K562 (cell line): ENCODE measurements around the gene NDOR1. TPM values are rescaled to one million over a fixed set of nuclear protein-coding genes. Genes with fewer than 3 reads are reported as not detected.

Source experiments
- ETV5 ChIP-seq: sonication (generic); formaldehyde crosslinking; IDR thresholded peaks from 2 replicates; pipeline ENCODE4 v1.4.0; 2020; ENCODE audit warnings: low read depth, mild to moderate bottlenecking, missing genetic modification reagents
- FUS ChIP-seq: fragments of 200-400 bp; formaldehyde crosslinking; optimal IDR thresholded peaks from 2 replicates; pipeline ENCODE3; 2017; ENCODE audit warnings: low read depth, low read length
- HDGF ChIP-seq: fragments of 450-650 bp; IDR thresholded peaks from 2 replicates; pipeline ENCODE4 v1.6.1; 2016
- HEY1 ChIP-seq: fragments of 250-450 bp; sonication (Bioruptor Pico); IDR thresholded peaks from 2 replicates; pipeline ENCODE4 v1.5.0; 2020; ENCODE audit warnings: mild to moderate bottlenecking, moderate library complexity, borderline replicate concordance
- HNRNPL ChIP-seq: fragments of 200-400 bp; formaldehyde crosslinking; IDR thresholded peaks from 2 replicates; pipeline ENCODE4 v1.6.1; 2017; ENCODE audit warnings: low read depth, mild to moderate bottlenecking, low read length
- JUN ChIP-seq, 2 experiments: sonication (generic) in 1 of 2; formaldehyde crosslinking in 1 of 2; IDR thresholded peaks; 2 replicates each; pipeline versions ENCODE4 v1.6.1 to v1.8.0; 2012 to 2022; ENCODE audit warnings: borderline replicate concordance in 2 of 2, mild to moderate bottlenecking in 2 of 2, improper control_type of control experiment in 1 of 2, low read depth in 1 of 2, low read length in 1 of 2, missing genetic modification reagents in 1 of 2
- JUNB ChIP-seq: fragments of 450-650 bp; formaldehyde crosslinking; conservative IDR thresholded peaks from 2 replicates; pipeline ENCODE4 v1.4.0; 2020; ENCODE audit warnings: mild to moderate bottlenecking
- MLX ChIP-seq, 2 experiments: fragments of 450-650 bp in 1 of 2; sonication (generic) in 1 of 2; formaldehyde crosslinking; conservative IDR thresholded peaks; 2 replicates each; pipeline versions ENCODE4 v1.4.0 to v1.8.1; 2020 to 2022; ENCODE audit warnings: mild to moderate bottlenecking in 1 of 2, missing genetic modification reagents in 1 of 2
- NR2F6 ChIP-seq: fragments of 450-650 bp; formaldehyde crosslinking; IDR thresholded peaks from 2 replicates; pipeline ENCODE4 v1.4.0; 2020; ENCODE audit warnings: mild to moderate bottlenecking
- PHTF2 ChIP-seq: fragments of 250-450 bp; sonication (Bioruptor Pico); IDR thresholded peaks from 2 replicates; pipeline ENCODE4 v1.5.0; 2021; ENCODE audit warnings: mild to moderate bottlenecking
- REST ChIP-seq, 2 experiments: fragments of 450-650 bp; formaldehyde crosslinking in 1 of 2; IDR thresholded peaks; 2 replicates each; pipeline versions ENCODE4 v1.4.0 to v1.6.1; 2014 to 2020; ENCODE audit warnings: mild to moderate bottlenecking in 2 of 2, borderline replicate concordance in 1 of 2, low read depth in 1 of 2
- SP1 ChIP-seq: sonication (generic); formaldehyde crosslinking; IDR thresholded peaks from 2 replicates; pipeline ENCODE4 v1.8.1; 2022; ENCODE audit warnings: mild to moderate bottlenecking, missing genetic modification reagents
- SRSF7 ChIP-seq: fragments of 200-400 bp; formaldehyde crosslinking; optimal IDR thresholded peaks from 2 replicates; pipeline ENCODE3; 2017; ENCODE audit warnings: mild to moderate bottlenecking, low read depth, low read length
- TEAD1 ChIP-seq, 2 experiments: fragments of 450-650 bp in 1 of 2; sonication (generic) in 1 of 2; formaldehyde crosslinking; IDR thresholded peaks; 2 replicates each; pipeline versions ENCODE4 v1.4.0 to v1.8.0; 2020 to 2022; ENCODE audit warnings: mild to moderate bottlenecking in 2 of 2, missing genetic modification reagents in 1 of 2
- ZBTB9 ChIP-seq: fragments of 450-650 bp; formaldehyde crosslinking; IDR thresholded peaks from 2 replicates; pipeline ENCODE4 v1.4.0; 2020; ENCODE audit warnings: mild to moderate bottlenecking, moderate library complexity
- ZNF41 ChIP-seq: fragments of 250-450 bp; sonication (Bioruptor Pico); conservative IDR thresholded peaks from 2 replicates; pipeline ENCODE4 v1.4.0; 2020; ENCODE audit warnings: mild to moderate bottlenecking
- polyA plus RNA-seq, 8 experiments: library from polyadenylated mRNA; depleted of rRNA in 4 of 8; stranded (reverse) in 5 of 8; unstranded in 3 of 8; fragments of >200 nt; fragmentation: Nextera tagmentation in 2 of 8; fragmentation: Illumina TruSeq in 1 of 8; extraction: Ambion mirVana in 2 of 8; extraction: Trizol in 1 of 8; gene quantifications; 2 replicates each; pipeline versions ENCODE4 v1.2.1 to v1.2.3, GENCODE V29; 2011 to 2014; ENCODE audit warnings: inconsistent platforms in 1 of 8, missing spikeins in 1 of 8
- total RNA-seq, 7 experiments: library from RNA; depleted of rRNA in 6 of 7; stranded (reverse); fragments of >200 nt in 6 of 7; fragmentation: Illumina TruSeq in 2 of 7; extraction: Trizol in 2 of 7; gene quantifications; 2 replicates each; pipeline versions ENCODE4 v1.2.1 to v1.2.3, GENCODE V29; 2011 to 2021; ENCODE audit warnings: low replicate concordance in 1 of 7

Gene NDOR1
- total and polyA plus RNA-seq, 9 of the 15 experiments (the other 6 are each of a cell fraction or from before 2014, with no cell fraction given) = 0.06 to 36.9 (median 6.9) TPM

- TF ChIP-seq NR2F6 (CRISPR knock-in tag) = no peak
- no peak for TF ChIP-seq ZNF41 (CRISPR knock-in tag)
- no peak for TF ChIP-seq JUN (IDR thresholded peaks at IDR 0.05; ENCODE audit: borderline replicate concordance, low read depth, low read length)
- no peak for TF ChIP-seq JUN (CRISPR knock-in tag; IDR thresholded peaks at IDR 0.05; ENCODE audit: borderline replicate concordance)
- peak; percentile 67; the same call in 1 of the 2 replicates for TF ChIP-seq ZBTB9 (CRISPR knock-in tag)
- no peak for TF ChIP-seq PHTF2 (CRISPR knock-in tag)
- 0 out of 2 replicates have a peak, but pooled peaks have one; percentile 56 for TF ChIP-seq HDGF
- TF ChIP-seq SP1 (CRISPR knock-in tag) = peak; percentile 65
- TF ChIP-seq TEAD1 (CRISPR knock-in tag; IDR thresholded peaks at IDR 0.05) = 0 out of 4 replicates have a peak, but pooled peaks of 1 of the 2 experiments have one; percentile 12
- no peak for TF ChIP-seq HEY1
- TF ChIP-seq MLX (CRISPR knock-in tag; conservative IDR thresholded peaks at IDR 0.05) = no peak
- no peak for TF ChIP-seq HNRNPL
- TF ChIP-seq FUS = no peak
- no peak for TF ChIP-seq JUNB
- no peak for TF ChIP-seq SRSF7
- TF ChIP-seq ETV5 (CRISPR knock-in tag) = 0 out of 2 replicates have a peak, but pooled peaks have one; percentile 27
- no peak for TF ChIP-seq REST (IDR thresholded peaks at IDR 0.05; ENCODE audit: borderline replicate concordance)
- peak; percentile 68; the same call in 1 of the 2 replicates for TF ChIP-seq REST (CRISPR knock-in tag; IDR thresholded peaks at IDR 0.05; ENCODE audit: low read depth)
These were observed 17.8 kb downstream of the NDOR1 start (continued) for GRCh38 chr9:137223078-137223970.
